BJ (cell line): ENCODE data around the gene LRRIQ1. TPM values are rescaled to one million over a fixed set of nuclear protein-coding genes. Genes with fewer than 3 reads are reported as not detected.
A peak's percentile ranks its signal among the peaks of the same experiment; 100 is the strongest.

Experiments used
- CTCF ChIA-PET: fragments of 350-600 bp; formaldehyde crosslinking; extraction: SDS; loops from one replicate; lab custom pipeline; 2021; ENCODE audit warnings: antibody characterized with exemption, inconsistent platforms; lab: Yijun Ruan, JAX
- POLR2A ChIA-PET: fragments of 300-600 bp; sonication (Branson Sonifier 250); formaldehyde crosslinking; extraction: SDS; loops from one replicate; lab custom pipeline; 2021; ENCODE audit warnings: antibody characterized with exemption; lab: Charles Lee
- DNase-seq: peaks from one replicate; pipeline ENCODE4 v3.0.0-alpha.2; 2011; ENCODE audit warnings: low read depth
- H3K27me3 ChIP-seq: 2 replicates; pipeline ENCODE4 v1.6.0; 2011; ENCODE audit warnings: low read length; ENCODE audit not compliant: control insufficient read depth, insufficient read depth
- H3K36me3 ChIP-seq: 2 replicates; pipeline ENCODE4 v1.5.1; 2011; ENCODE audit warnings: low read length; ENCODE audit not compliant: control insufficient read depth, insufficient read depth
- H3K4me3 ChIP-seq: 2 replicates; pipeline ENCODE4 v1.5.1; 2011; ENCODE audit warnings: low read depth, mild to moderate bottlenecking, control low read depth, low read length
- CTCF ChIP-seq: IDR thresholded peaks from 2 replicates; pipeline ENCODE4 v1.5.1; 2011; ENCODE audit warnings: low read depth, mild to moderate bottlenecking, control low read depth, inconsistent platforms, low read length, moderate library complexity; ENCODE audit not compliant: insufficient read depth
- polyA plus RNA-seq: library from polyadenylated mRNA; depleted of rRNA; stranded (reverse); fragments of >200 nt; gene quantifications from 2 replicates; pipeline ENCODE4 v1.2.3, GENCODE V29; 2011

Gene LRRIQ1
- polyA plus RNA-seq, 1 experiment: not detected

- H3K36me3 ChIP-seq: no peaks in the 10 kb centered on the region
- ChIA-PET POLR2A (no interaction called here), CTCF (no interaction called here)
- H3K27me3 ChIP-seq: no peaks in the 10 kb centered on the region
- DNase-seq: no peak
- no peak overlapping the region for H3K4me3 ChIP-seq
- TF ChIP-seq CTCF: no peak
Measured at GRCh38 chr12:85043829-85044228, 7.7 kb downstream of the LRRIQ1 start.

GRCh38 chr12:85057370-85057963, 21.3 kb downstream of the LRRIQ1 start:
- no peaks in the 10 kb centered on the region for H3K27me3 ChIP-seq
- DNase-seq: no peak

GRCh38 chr12:85058339-85058738, 22.2 kb downstream of the LRRIQ1 start:
- POLR2A ChIA-PET: no interaction called here
- H3K27me3 ChIP-seq: no peaks in the 10 kb centered on the region
- H3K36me3 ChIP-seq: no peaks in the 10 kb centered on the region
- no peak overlapping the region for H3K4me3 ChIP-seq
- no peak for TF ChIP-seq CTCF
- no peak for DNase-seq
- CTCF ChIA-PET: interaction anchor here (0.8 to 3.5 kb wide), 8 partner anchors 9 to 186 kb away, joined by 3 to 22 read pairs (median 4); no protein-coding TSS in a partner anchor

More at GRCh38 chr12:85057370-85057963, 21.3 kb downstream of the LRRIQ1 start:
- ChIA-PET CTCF (interaction anchor here (0.6 to 3.5 kb wide), 15 partner anchors 8 to 185 kb away, joined by 3 to 22 read pairs (median 4); partner anchors contain the start of genes LRRIQ1 and TSPAN19), POLR2A (no interaction called here)
- no peak overlapping the region for H3K4me3 ChIP-seq
- peak; percentile 80 for TF ChIP-seq CTCF
- no peaks in the 10 kb centered on the region for H3K36me3 ChIP-seq

GRCh38 chr12:85059594-85059993, 23.4 kb downstream of the LRRIQ1 start:
- Histone ChIP-seq H3K36me3 (no peaks in the 10 kb centered on the region), H3K27me3 (no peaks in the 10 kb centered on the region), H3K4me3 (no peak overlapping the region)
- TF ChIP-seq CTCF: no peak
- ChIA-PET POLR2A (no interaction called here), CTCF (interaction anchor here (3.5 kb wide), 1 partner anchor 185 kb away, joined by 22 read pairs; no protein-coding TSS in a partner anchor)
- no peak for DNase-seq

- ChIA-PET POLR2A (no interaction called here), CTCF (interaction anchor here (0.9 kb wide), 1 partner anchor 16 kb away, joined by 3 read pairs; no protein-coding TSS in a partner anchor)
- Histone ChIP-seq H3K4me3 (no peak overlapping the region), H3K27me3 (no peaks in the 10 kb centered on the region), H3K36me3 (no peaks in the 10 kb centered on the region)
- DNase-seq: no peak
- no peak for TF ChIP-seq CTCF
Measured at GRCh38 chr12:85060916-85061315, 24.8 kb downstream of the LRRIQ1 start.
